ENCODE data around the gene AGPS.

Gene AGPS

DNA sequence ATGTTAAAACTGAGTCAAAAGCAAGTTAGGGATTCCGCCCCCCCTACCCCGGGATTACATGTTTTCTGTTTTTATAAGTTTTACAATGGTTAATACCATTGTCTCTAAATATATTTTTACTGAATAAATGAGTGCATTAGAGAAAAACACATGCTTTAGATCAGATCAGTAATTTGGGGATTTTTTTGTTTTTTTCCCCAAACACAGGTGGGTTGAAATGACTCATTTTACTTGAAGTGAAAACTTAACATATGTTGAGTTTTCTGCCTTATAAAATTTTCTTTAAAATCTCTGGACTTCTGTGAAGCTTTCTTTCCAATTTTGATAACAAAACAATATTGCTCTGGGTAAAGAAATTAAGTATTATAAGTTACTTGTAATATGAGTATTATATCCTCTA, 114.4 kb downstream of the AGPS start:
- DNase-seq (ENCODE audit: low read depth), result no peak
- TF ChIP-seq, protein P1, sequence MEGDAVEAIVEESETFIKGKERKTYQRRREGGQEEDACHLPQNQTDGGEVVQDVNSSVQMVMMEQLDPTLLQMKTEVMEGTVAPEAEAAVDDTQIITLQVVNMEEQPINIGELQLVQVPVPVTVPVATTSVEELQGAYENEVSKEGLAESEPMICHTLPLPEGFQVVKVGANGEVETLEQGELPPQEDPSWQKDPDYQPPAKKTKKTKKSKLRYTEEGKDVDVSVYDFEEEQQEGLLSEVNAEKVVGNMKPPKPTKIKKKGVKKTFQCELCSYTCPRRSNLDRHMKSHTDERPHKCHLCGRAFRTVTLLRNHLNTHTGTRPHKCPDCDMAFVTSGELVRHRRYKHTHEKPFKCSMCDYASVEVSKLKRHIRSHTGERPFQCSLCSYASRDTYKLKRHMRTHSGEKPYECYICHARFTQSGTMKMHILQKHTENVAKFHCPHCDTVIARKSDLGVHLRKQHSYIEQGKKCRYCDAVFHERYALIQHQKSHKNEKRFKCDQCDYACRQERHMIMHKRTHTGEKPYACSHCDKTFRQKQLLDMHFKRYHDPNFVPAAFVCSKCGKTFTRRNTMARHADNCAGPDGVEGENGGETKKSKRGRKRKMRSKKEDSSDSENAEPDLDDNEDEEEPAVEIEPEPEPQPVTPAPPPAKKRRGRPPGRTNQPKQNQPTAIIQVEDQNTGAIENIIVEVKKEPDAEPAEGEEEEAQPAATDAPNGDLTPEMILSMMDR (IDR thresholded peaks at IDR 0.05; ENCODE audit: insufficient read depth, low read depth, low read length, missing control alignments), result no peak
- no peak overlapping the region for H3K4me3 ChIP-seq (ENCODE audit: low read length)

DNA sequence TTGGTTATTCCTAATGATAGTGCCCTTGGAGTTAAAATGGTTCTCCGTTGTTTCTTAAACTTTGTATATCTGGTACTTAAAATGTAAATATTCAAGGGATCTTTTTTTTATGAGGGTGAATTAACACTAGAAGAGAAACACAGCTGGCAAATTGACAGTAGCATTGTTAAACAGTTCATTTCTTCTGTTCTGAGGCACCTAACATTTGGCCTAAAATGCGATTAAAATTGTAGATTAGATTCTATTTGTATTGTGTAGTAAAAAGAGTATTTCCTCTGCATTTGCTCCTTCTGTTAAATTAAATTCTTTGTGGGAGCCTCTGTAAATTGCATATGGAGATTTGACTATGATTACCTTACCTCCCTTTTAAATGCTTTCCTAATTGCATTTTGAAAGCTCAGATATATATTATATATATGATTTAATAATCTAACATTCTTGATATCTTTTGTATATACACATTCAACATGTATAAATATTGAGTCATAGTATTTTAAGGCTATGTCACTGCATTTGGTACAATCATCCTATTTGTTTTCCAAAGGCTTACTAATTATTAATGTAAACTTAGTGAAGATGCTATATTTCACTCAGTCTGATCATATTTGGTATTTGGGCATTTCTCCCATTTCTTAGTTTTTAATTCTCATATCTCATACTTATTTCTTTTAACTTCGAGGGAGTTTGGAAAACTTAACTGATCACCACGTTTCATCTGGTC, 124.4 kb downstream of the AGPS start:
- DNase-seq (ENCODE audit: low read depth), result no peak
- TF ChIP-seq, protein P1 (IDR thresholded peaks at IDR 0.05; ENCODE audit: insufficient read depth, low read depth, low read length, missing control alignments), result no peak
- H3K4me3 ChIP-seq (ENCODE audit: low read length), result no peak overlapping the region

DNA sequence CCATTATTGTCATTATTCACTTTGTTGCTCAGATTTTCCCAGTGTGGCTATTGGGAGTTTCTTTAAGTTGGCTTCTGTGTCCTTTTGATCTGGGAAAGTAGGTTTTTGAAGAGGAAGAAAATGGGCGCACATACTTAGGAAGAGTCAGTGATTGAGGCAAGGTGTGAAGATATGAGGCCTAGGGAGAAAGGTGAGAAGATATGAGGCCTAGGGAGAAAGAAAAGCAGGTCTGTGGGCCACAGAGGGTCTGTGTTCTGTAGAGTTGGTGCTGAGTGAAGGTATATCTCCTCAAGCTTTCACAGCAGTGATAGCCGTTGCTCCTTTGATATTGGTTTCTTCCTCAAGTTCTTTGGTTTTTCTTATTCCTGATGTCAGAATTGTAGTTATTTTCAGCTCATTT, 126.2 kb downstream of the AGPS start:
- DNase-seq (ENCODE audit: low read depth), result no peak
- no peak overlapping the region for H3K4me3 ChIP-seq (ENCODE audit: low read length)
- TF ChIP-seq, protein P1 (IDR thresholded peaks at IDR 0.05; ENCODE audit: insufficient read depth, low read depth, low read length, missing control alignments), result no peak

DNA sequence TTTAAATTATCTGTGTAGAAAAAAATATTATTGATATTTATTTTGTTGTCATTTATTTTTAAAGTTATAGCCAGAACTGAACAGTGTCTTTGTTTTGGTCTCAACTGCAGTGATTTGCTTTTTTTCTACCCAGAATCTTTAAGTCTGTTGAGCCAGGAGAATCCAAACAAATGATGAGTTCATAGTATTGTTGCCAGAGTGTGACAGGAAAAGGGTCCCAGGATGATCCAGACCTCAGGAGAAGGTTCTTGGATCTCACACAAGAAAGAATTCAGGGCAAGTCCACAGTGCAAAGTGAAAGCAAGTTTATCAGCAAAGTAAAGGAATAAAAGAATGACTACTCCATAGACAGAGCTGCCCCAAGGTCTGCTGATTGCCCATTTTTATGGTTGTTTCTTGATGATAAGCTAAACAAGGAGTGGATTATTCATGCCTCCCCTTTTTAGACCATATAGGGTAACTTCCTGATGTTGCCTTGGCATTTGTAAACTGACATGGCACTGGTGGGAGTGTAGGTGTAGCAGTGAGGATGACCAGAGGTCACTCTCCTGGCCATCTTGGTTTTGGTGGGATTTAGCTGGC, 127.1 kb downstream of the AGPS start:
- DNase-seq (ENCODE audit: low read depth), result no peak
- TF ChIP-seq, protein P1 (IDR thresholded peaks at IDR 0.05; ENCODE audit: insufficient read depth, low read depth, low read length, missing control alignments), result no peak
- H3K4me3 ChIP-seq (ENCODE audit: low read length), result no peak overlapping the region

DNA sequence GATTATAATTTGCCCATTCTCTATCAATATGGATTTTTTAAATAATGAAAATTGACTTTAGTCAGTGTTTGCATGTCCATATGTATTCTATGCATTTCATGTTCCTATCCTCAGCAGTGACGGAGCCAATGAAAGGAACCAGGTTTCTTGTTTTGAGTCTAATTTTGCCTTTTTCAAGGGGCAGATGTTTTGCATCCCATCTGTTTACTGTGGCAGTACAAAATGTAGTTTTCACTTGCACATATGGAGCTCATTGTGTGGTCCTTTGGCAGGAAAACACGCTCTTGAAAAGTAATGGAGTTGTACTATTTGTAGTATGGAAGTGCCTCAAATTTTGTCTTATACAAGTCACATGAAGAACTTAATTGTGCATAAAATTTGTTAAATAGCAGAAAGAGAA, 127.8 kb downstream of the AGPS start:
- TF ChIP-seq, protein P1 (IDR thresholded peaks at IDR 0.05; ENCODE audit: insufficient read depth, low read depth, low read length, missing control alignments), result no peak
- no peak for DNase-seq (ENCODE audit: low read depth)
- no peak overlapping the region for H3K4me3 ChIP-seq (ENCODE audit: low read length)

GRCh38 chr2:177523781-177524180, 131.2 kb downstream of the AGPS start:
- TF ChIP-seq, protein P1 (IDR thresholded peaks at IDR 0.05; ENCODE audit: insufficient read depth, low read depth, low read length, missing control alignments), result no peak
- no peak overlapping the region for H3K4me3 ChIP-seq (ENCODE audit: low read length)
- DNase-seq (ENCODE audit: low read depth), result no peak
